GM18867 (cell line): ENCODE results near the gene TMEM243.
"Not testable (repeated sequence)": the region's sequence is repeated elsewhere in the genome, so short reads cannot be mapped to it uniquely, and the experiment has no call there.

Experiments
- ATAC-seq: cut with Tn5 transposase; IDR thresholded peaks from one replicate; pipeline ENCODE4 v1.9.1; 2021; ENCODE audit warnings: mild to moderate bottlenecking, moderate library complexity; ENCODE audit not compliant: unreplicated experiment

Gene TMEM243, protein sequence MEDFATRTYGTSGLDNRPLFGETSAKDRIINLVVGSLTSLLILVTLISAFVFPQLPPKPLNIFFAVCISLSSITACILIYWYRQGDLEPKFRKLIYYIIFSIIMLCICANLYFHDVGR

DNA sequence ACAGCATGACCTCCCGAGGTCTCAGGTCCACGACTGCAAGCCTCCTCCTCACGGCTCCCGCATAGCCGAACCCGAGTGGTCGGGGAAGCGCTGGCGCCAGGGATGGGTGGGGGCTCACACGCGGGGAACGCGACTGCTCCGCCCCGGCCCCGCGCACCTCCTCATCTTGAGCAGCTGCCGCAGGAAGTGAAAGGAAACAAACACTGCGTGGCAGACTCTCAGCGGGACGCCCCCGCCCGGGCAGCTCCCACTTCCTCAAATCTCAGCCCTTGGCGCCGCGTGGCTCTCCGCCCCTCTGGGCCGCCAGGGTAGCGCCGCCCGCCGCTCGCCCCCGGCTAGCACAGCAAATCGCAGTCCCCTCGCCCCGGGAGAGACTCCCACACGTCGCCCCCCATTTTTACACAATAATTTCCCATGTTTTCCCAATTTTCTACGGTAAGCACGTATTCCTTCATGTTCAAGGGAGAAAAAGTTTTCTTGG is at the start of gene TMEM243:
TSS of gene TMEM243 (minus strand) at position 188 of the 481 bp plus-strand sequence. CDS start 229 bp downstream, outside the sequence.
- ATAC-seq = peak; percentile 54

DNA sequence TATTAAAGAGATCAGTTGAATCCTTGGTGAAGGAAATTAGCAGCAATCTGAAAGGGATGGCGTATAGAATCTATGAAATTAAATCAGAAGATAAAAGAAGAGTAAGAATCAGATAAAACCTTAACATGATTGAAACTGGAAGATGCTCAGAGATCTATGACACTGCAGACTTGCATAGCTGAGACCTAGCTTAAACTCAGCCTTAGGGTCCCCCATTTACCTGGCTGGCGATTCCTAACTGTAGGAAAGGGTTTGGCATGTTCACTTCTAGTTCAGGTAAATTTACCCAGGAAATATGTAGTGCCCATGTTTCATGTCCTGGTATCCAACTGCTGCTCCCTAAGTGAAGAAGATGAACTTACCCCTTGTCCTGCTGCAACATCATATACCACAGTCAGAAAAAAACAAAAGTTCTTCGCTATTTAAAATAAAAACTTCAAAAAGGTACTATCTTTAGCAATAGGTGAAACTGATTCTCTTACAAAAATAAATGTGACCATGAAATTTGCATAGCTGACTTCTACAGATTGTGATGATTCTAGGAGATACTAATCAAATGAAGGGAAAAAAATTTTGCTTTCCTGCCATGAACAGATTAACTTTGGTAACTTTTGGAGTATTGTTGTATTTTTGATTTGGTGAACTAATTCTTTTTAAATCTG is 47.8 kb upstream of the TMEM243 start:
- ATAC-seq = peak; percentile 94

DNA sequence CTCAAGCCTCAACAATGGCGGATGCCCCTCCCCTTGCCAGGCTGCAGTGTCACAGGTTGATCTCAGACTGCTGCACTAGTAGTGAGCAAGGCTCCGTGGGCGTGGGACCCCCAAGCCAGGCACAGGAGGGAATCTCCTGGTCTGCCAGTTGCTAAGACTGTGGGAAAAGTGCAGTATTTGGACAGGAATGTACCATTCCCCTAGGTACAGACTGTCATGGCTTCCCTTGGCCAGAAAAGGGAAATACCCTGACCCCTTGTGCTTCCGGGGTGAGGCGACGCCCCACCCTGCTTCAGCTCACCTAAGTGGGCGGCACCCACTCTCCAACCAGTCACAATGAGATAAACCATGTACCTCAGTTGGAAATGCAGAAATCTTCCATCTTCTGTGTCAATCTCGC is 44.0 kb upstream of the TMEM243 start:
- ATAC-seq = no peak

DNA sequence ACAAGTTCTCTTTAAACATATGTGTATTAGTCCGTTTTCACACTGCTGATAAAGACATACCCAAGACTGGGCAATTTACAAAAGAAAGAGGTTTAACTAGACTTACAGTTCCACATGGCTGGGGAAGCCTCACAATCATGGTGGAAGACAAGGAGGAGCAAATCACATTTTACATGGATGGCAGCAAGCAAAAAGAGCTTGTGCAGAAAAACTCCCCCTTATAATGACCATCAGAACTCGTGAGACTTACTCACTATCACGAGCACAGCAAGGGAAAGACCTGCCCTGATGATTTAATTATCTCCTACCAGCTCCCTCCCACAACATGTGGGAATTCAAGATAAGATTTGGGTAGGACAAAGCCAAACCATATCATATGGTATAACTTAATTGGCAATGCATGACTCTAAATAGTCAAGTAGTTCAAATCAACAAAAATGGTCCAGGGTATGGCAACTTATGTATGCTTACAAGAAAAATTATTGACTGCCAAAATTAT is 34.1 kb upstream of the TMEM243 start:
- no peak for ATAC-seq

DNA sequence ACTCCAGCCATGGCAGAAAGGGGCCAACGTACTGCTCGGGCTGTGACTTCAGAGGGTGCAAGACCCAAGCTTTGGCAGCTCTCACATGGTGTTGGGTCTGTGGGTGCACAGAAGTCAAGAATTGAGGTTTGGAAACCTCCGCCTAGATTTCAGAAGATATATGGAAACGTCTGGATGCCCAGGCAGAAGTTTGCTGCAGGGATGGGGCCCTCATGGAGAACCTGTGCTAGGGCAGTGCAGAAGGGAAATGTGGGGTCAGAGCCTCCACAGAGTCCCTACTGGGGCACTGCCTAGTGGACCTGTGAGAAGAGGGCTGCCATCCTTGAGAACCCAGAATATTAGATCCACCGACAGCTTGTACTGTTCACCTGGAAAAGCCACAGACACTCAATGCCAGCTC is 26.1 kb upstream of the TMEM243 start:
- not testable (repeated sequence) for ATAC-seq

DNA sequence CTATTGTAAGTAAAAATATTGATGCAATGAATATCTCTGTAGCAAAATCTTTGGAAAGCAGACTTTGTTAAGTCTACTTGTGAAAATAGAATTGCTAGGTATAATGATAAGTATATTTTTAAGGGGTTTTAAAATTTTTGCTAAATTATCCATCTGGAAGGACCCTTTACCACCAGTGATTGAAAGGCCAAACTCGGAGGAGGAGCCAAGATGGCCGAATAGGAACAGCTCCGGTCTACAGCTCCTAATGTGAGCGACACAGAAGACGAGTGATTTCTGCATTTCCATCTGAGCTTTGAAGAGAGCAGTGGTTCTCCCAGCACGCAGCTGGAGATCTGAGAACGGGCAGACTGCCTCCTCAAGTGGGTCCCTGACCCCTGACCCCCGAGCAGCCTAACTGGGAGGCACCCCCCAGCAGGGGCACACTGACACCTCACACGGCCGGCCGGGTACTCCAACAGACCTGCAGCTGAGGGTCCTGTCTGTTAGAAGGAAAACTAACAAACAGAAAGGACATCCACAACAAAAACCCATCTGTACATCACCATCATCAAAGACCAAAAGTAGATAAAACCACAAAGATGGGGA is 19.0 kb upstream of the TMEM243 start:
- ATAC-seq = not testable (repeated sequence)

DNA sequence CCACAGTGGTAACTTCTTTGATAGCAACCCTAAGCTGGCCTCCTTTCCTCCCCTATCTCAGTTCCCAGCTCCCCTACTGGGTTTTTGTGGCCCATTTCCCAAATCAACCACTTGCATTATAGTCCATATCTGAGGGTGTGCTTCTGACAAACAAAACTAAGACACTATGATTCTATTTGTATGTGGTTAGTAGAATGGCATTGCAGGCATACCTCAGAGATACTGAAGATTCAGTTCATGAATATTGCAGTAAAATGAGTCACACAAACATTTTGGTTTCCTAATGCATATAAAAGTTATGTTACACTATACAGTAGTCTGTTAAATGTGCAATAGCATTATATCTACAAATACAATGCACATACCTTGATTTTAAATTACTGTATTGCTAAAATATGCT is 15.4 kb upstream of the TMEM243 start:
- ATAC-seq = no peak

DNA sequence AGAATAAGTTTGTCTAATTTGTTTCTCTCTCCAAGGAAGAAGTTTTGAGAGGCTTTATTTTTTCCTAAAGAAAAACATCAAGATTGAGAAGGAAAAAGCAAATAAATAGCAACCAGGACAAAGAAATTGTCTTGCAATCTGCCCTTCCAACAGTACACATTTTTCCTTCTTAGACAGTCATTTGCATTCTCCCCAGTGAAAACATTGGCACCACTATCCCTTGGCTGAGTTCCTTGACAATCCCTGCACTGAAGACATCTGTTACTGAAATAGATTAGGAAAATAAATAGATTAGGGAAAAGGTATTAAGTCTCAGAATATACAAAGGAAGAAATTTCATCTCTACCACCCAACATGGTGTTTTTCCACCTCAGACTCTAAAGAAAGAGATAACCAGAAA is 12.2 kb upstream of the TMEM243 start:
- ATAC-seq = no peak

DNA sequence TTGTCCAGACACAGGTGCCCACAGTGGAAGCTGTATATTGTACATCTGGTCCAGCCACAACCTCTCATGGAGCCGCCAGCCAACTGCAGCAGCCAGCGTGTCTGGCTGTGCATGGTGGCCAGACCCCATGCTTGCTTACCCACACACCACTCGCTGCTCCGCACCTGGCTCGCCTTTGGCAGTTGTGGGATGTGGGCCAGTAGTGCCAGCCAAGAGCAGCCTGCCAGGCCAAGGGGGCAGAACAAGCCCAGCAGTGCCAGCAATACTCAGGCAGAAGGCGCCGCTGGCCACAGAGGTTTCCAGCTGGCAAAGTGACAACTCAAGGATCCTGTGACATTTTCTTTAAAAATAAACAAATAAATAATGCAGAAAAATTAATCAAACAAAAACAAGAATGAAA is 11.7 kb upstream of the TMEM243 start:
- ATAC-seq = no peak

DNA sequence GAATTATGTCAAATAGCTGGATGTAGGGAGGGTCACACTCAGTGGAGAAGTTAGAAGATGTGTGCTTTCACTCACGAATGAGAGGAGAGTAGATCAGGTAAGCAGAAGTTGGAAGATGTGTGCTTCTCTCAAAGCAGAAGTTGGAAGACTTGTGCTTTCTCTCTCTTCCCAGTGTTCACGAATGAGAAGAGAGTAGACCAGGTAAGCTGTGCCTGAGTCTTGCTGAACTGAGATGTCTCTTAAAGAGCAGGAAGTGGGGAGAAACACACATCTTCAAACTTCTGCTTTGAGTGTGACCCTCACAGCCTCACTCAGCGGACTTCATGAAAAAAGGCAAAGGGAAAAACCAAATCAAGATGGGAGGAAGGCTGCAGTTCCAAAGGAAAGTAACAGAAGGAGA is 7.0 kb upstream of the TMEM243 start:
- ATAC-seq = no peak

DNA sequence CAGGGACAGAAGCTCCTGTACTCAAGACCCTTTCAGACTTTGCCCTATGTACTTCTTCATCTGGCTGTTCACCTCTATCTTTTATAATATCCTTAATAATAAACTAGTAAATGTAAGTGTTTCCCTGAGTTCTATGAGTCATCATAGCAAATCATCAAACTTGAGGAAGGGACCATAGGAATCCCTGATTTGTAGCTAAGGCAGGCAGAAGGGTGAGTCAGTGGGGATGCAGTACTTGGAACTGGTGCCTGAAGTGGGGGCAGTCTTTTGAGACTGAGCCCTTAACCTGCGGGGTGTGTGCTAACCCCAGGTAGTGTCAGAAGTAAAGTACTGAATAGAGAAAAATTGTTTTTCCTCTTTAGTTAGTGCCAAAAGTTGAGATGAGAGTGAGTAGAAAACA is 6.2 kb upstream of the TMEM243 start:
- ATAC-seq = no peak

DNA sequence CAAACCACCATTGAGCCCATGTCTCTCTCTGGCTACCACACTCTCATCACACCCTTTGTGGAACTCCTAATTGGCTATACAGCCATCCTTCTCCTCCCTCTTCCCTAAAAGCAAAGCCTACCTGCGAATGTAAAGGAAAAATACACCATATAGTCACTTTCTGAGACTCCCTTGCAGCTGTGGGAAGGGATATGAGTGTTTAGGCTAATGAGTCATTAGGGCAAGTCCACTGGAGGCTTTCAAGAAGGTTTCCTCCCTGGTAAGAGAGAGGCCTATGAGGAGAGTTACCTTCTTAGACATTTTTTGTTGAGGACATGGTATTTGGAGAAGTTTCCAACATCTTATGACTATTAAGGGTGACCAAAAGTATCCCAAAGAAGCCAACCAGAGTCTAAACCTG is 4.1 kb upstream of the TMEM243 start:
- no peak for ATAC-seq

DNA sequence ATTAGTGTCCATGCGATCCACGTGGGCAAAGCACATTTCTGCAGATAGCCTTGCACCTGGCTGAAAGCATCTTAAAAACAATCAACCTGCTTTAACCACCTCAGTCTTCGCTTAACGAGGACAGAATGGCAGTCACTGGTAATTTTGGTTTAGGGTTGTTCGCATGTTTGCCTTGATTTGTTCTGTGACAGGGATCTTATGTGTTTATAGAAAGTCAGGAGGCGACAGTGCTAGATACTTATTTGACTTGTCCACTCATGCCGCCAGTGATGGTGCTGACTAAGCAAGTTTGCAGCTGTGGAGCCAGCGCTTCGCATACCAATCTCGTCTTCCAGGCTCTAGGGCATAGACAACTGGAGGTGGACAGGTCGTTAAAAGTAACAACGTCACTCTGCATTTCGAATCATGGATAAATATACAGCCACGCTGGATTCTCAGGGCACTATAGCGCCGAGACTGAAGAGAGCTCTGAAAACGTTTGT is 1.2 kb upstream of the TMEM243 start:
- no peak for ATAC-seq

DNA sequence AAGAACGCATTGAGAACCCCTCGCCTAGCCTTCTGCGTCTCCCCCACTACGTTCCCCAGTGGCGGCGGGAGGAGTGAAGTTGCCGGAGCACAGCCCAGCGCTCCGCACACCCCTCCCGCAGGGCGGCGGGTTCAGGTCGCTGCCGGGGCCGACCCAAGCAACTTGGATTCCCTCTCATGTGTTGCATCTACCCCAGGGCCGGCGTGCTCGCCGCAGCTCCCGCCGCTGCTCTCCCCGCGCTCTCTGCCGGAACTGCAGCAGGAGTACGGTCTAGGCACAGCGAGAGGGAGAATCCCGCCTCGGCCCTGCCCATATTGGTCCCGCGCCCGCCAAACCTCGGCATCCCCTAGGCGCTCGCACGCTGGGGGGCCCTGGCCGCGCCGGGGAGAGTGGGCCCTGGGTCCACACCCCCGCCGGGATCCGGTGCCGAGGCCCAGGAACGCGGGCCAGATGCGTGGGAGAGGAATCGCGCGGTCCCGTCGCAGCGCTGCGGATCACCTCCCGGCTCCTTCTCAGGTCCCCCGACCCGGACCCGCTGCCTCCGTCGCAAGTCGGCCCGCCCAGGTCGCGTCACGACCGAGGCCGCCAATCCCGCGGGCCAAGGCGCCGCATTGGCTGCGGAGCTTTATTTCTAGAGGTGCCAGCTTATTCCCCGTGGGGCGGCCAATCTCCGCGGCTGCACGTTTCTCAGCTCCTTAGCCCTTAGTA is 648 bp upstream of the TMEM243 start:
- peak; percentile 46 for ATAC-seq

DNA sequence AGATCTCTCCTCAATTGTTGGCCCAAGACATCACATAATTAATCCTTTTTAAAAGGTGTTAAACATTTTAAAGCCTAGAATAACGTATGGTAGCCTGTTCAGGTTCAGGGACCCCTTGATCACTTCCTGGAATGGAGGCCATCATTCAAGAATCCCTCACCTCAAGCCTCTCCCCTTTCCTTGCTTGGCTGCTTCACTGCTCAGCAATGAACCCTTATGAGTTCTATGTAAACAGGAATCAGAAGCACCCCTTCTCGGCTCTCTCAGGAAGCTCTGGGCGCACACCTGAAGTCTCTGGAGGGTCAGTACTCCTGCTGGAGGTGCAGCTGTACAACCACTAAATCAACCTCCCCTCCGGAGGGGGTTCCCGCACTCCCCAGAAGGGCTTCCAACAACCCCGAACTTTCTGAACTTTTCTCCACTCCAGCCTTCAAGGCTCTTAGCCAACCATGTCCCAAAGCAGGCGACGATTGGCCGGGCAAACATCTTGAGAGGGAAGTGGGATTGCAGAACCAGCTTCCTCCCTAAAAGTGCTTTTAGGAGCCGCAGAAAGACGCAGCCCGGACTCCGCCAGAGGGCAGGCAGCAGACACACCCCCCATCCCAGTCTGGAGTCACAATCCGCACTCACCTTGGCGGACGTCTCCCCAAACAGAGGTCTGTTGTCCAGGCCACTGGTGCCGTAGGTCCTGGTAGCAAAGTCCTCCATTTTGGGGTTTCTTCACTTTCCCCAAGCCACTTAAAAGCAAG is 562 bp downstream of the TMEM243 start:
- peak; percentile 0 for ATAC-seq

DNA sequence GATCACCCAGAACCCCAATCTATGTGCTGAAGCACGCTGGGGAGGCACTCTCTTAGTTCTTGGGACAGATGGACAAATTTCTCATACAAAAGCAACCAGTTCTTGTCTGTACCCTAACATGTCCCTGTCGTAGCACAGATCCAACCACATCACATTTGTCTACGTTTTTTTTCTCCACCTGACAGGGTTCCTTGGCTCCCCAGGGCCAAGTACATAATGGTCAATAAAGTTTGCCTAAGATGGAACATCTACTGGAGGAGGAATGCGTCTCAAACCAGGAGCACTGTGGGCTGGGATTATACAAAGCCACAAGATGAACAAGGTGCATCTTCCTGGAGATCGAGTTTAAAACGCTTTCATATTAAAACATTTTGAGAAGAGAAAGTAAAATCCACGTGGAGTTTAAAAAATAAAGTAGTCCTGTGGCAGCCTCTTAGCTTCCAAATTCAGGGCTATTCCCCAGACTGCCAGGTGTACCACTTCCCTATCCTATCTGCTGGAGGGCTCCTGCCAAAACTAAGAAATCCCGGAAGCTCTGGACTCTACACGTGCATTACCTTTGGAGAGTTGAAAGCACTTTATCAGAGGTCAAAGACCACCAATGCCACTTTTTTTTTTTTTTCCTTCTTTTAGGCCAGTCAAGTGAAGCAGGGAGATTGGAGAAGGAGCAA is 1.4 kb downstream of the TMEM243 start:
- no peak for ATAC-seq

DNA sequence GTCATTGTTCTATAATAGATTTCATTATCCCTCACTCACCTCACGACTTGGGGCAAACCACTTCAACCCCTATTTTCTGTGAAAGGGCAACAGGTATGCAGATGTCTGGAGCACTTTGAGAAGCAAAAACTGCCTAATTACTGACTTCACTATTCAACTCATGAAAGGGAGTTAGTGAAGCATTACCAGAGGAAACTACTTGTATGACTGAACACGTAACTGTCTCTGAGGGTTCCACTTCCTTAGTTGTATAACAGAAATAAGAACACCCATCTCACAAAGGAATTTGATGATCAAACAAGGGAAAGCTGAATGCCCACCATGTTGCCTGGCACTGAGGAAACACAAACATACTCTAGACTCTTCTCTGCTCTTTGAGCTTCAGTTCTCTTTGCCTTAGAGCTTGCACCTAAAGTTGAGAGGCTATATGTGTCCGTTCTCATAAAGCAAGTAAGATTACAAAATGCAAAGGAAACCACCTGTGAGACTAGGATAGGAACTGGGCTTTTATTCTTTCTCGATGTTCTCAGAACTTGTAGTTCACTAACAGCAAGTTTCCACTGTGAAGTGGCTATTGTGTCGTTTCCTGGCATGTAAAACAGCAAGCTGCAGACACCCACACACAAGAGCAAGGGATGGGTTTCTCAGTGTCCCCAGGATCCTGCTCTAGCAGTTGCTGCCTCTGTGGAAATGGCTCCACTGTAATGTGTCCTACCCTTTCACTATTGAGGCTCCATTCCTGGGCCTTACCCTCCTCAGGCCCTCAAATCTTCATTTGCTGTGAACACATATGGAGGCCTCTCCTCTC is 2.6 kb downstream of the TMEM243 start:
- peak; percentile 59 for ATAC-seq

DNA sequence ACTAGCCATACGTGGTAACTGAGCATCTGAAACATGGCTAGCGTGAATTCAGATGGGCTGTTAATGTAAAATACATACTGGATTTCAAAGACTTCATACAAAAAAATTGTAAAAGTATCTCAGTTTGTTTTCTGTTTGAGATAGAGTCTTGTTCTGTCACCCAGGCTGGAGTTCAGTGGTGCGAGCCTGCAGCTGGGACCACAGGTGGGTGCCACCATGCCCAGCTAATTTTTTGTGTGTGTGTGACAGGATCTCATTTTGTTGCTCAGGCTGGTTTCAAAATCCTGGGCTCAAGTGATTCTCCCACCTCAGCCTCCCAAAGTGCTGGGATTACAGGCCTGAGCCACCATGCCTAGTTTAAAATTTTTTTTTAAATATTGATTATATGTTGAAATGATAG is 4.5 kb downstream of the TMEM243 start:
- no peak for ATAC-seq

DNA sequence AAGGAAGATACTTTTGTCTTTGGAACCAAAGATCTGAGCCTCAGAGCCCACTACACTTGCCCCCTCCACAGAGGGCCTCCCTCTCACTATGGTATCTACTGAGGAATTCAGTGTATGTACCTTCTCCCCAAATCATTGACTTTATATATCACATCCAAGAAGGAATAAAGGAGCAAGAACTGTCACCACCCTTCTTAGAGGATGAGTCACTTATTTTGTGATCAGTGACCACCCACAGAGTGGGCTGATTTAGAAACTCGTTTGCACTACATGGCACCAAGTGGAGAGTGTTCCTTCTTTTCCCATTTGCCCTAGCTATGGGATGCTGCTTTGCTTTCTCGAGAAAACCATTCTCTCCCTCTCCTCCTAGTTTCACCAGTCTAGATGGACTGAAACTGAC is 5.7 kb downstream of the TMEM243 start:
- no peak for ATAC-seq
